ENCODE data around the gene HVCN1.

GRCh38 chr12:110627500-110628195 is 61.3 kb downstream of the HVCN1 start:
- TF ChIP-seq CTCF (conservative IDR thresholded peaks at IDR 0.05; ENCODE audit: low read length) (no peak), EZH2phosphoT487 (IDR thresholded peaks at IDR 0.05; ENCODE audit: borderline replicate concordance) (no peak)
